Cerebellar cortex (tissue), 1 donor: ENCODE data around the gene AP4B1.
A peak's percentile ranks its signal among the peaks of the same experiment; 100 is the strongest.

ENCODE experiments used
- DNase-seq: peaks from one replicate; pipeline ENCODE4 v3.0.0-alpha.2; 2015; ENCODE audit warnings: low spot score

The AP4B1 gene

GRCh38 chr1:113895098-113895497 is 9.5 kb downstream of the AP4B1 start:
- DNase-seq: peak; percentile 72

DNA sequence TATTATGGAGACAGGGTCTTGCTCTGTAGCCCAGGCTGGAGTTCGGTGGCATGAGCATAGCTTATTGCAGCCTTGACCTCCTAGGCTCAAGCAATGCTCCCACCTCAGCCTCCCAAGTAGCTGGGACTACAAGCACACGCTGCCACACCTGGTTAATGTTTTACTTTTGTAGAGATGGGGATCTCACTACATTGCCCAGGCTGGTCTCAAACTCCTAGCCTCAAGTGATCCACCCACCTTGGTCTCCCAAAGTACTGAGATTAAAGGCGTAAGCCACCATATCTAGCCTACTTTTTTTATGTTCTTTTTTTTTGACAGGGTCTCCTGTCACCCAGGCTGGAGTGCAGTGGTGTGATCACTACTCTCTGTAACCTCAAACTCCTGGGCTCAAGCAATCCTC is 11.3 kb downstream of the AP4B1 start:
- no peak for DNase-seq

DNA sequence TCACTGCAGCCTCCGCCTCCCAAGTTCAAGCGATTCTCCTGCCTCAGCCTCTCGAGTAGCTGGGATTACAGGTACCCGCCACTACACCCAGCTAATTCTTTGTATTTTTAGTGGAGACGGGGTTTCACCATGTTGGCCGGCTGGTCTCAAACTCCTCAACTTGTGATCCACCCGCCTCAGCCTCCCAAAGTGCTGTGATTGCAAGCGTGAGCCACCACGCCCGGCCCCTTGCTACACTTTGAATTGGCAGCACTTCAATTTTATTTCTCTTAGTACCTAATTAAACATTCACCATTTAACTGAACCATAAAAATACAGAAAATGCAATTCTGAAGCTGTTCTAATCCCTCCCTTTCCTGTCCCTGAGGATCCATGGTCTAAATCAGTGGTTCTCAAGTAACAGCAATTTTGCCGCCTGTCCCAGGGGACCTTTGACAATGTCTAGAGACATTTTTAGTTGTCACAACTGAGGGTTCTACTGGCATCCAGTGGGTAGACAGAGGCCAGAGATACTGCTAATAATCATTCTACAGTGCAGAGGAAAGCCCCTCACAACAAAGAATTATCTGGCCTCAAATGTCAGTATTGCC is 12.9 kb downstream of the AP4B1 start:
- DNase-seq: no peak

- no peak for DNase-seq
Observed at GRCh38 chr1:113890816-113891215, 13.8 kb downstream of the AP4B1 start.

DNA sequence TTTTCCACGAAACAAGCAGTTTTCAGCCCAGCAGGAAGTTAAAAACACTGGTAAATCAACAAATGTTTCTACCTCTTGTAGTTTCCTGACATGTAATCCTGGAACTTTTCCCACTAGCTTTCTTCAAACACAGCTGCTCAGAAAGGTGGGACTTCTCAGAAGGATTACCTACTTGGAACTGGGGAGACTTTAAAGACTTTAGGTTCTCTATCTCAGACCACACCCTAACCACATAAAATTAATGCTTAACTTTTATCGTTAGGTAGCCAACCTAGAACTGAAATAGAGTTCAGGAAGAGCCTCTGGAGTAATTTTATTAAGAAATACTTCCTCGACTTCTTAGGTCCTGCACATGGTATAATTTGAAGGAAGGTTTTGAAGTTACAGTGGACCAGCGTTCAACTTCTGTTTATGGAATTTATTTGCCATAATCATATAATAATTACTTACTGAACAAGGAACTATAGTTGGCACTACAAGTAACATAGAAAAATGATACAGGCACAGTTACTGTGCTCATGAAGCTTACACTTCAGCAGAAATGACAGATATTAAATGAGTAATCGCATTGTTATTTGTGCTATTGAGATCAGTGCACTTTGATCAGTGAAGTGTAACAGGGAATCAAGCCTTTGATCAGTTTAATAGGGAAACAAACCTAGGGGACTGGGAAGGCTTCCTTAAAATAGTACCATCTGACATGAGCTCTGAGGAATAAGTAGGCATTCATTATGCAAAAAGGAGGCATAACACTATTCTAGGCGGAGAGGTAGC is 17.0 kb downstream of the AP4B1 start, which contains the start of gene BCL2L15:
BCL2L15 (minus strand) TSS at position 180 of the 774 bp plus-strand sequence. CDS start 206 bp downstream, outside the sequence.
- no peak for DNase-seq

DNA sequence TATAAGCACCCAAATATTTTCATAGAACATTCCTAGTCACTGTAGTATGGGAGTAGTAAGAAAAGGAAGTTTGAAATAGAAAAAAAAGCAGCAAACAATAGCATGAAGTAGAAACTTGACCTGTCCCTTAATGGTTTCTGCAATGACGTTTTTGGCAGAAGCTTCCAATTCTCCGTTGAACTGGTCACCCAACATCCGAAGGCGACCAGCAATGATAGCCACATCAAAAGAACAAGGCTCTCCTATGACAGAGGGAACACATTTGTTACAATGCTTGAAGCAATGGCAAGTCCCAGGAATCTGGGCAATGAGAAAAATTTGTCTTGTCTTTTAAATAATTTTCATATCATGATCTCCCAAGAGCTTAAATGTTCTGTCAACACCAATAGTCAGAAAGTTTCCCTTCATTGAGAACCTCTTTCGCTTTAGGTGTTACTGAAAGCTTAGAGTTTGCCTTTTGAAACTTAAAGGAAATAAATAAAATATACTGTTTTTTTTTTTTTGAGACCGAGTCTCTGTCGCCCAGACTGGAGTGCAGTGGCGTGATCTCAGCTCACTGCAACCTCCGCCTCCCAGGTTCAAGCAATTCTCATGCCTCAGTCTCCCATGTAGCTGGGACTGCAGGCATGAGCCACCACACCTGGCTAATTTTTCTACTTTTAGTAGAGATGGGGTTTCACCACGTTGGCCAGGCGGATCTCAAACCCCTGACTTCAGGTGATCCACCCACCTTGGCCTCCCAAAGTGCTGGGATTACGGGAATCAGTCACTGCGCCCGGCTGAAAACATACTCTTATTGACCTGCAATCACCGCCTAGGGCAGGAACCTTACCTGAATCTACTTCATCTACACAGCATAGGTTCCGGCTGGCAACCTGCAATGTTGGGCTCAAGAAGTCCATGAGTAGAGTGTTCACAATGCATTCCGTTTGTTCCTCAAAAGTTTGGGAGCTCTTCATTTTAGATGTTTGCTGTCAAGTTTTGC is 17.9 kb downstream of the AP4B1 start:
- DNase-seq: no peak

- peak; percentile 91 for DNase-seq
Observed at GRCh38 chr1:113881661-113882060, 22.9 kb downstream of the AP4B1 start.

GRCh38 chr1:113879739-113880038 is 24.9 kb downstream of the AP4B1 start:
- no peak for DNase-seq

- DNase-seq: no peak
Observed at GRCh38 chr1:113876176-113876575, 28.4 kb downstream of the AP4B1 start.

DNA sequence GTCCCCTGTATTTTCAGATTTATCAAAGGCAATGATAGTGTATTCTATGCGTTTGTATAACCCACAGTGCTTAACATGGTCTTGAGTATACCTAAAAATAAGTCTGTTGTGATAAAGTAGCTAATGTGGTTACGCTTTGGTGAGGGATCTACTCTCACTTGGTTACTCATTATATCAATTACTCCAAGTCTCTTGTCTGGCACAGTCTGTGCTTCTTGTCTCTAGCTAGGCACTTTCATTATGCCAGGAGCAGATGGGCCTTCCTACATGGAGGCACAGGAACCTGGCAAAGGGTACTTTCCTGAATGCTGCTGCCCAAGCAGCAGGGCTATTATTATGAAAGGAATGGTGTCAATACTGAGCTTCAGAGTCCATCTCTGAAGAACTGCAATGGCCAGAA is 28.9 kb downstream of the AP4B1 start:
- DNase-seq: peak; percentile 96

DNA sequence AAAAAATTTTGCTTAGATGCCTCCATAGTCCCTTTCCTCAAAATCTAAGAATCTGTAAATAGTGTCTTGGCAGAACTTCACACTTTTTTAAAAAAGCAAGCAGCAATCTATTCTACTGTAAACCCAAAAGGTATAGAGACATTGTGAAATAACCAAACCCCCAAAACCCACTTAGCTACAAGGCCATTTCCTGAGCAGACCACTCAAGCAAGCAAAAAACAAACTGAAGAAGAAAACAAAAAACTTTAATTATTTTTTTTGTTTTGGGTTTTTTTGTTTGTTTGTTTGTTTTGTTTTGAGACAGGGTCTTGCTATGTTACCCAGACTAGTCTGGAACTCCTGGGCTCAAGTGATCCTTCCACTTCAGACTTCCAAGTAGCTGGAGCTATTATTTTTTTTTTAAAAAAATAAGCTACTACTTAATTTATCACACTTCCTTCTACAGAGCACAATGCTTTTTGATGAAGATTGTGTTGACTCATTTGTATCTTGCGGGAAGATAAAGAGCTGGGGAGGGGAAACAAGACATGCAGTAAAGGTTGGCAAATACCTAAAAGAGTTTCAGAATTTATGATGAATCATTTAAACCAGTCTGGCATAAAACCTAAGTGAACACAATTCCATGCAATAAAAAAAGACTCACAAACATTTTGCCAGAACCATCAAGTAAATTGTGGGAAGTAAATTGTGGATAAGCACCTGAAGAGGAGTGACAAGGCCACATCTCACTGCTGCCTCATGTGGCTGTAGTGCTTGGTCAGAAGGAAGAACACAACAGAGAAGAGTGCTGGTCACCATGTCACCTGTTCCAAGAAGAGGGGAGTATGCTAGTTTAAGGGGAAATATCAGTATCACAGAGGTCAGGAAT is 30.4 kb downstream of the AP4B1 start:
- peak; percentile 39 for DNase-seq

DNA sequence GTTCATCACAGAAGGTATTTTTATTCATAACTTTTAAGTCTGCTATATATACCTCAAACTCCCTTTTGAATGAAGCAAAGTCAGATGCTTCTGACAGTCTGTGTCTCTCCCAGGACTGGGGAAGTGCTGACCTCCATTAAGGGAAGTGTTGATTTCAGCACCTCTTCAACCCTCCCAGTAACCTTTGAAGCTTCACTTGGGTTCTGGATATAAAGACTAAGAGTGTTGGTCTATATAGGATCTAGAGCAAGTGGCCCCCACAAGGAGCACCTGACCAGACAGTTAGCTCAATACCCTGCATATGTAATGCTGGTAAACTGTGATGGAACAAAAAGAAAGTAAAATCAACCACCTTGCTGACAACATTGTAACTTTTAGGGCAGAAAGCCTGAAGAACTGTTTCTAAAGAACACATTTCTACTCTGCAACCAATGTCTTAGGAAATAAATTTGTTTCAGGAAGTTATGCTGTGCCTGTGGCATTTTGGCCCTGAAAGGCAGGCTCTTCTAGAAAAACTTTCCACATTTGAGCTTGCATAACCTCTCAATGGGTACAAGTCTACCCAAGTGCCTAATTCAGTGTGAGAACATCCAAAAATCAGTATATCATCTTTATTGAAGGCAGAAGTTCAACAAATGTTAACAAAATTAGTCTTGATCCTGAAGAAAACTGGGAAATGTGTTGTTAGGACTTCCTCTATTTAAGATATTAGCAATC is 32.2 kb downstream of the AP4B1 start:
- DNase-seq: no peak

DNA sequence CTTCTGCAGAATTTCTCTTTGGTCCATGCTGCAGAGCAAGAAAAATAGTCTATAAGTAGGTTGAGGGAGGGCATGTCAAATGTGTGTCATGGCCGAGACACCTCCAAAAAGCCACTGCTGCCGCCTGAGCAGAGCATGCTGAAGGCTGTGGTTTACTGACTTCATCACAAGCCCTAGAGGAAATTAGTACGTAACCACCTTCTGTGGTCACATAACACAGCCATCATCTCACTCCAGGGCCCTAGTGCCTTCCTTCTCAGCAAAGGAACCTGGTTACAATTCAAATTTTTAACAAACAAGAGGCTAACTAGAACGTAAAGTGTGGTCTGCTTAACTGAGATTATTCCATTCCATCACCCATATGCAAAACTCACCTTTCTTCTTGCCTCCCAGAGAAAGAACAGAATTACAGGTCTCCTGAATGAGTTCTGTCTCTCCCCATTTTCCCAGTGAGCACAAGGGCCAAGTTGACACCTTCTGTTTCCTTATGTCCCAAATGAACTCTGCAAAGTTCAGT is 32.9 kb downstream of the AP4B1 start, which contains the start of gene PTPN22:
PTPN22 (minus strand) TSS at position 116 of the 517 bp plus-strand sequence.
- DNase-seq: no peak

GRCh38 chr1:113870778-113871177 is 33.8 kb downstream of the AP4B1 start:
- DNase-seq: no peak

DNA sequence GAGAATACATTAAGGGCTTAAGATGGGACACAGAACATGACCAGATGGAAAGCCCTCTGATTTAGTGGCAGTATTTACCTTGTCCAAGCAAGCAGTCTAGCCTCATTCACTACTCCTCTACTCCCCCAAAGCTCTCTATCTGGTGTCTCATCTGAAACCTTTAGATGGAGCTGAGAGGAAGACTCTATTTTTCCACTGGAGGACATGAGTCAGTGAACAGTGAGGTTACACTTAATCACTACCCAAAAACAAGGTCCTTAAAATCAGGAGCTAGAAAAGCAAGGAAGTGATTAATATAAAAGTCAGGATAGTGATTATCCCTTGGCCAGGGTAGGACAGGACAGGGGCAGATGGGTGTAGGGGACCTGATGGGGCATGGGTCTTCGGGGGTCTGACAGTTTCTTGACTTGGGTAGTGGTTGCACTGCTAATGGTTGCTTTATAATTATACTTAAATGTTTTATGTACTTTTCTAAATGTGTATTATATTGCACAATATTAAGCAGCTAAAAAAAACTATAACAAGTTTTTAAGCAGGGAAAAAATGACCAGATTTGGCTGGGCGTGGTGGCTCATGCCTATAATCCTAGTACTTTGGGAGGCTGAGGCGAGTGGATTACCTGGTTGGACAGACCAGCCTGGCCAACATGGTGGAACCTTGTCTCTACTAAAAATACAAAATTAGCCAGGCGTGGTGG is 36.1 kb downstream of the AP4B1 start:
- no peak for DNase-seq

- no peak for DNase-seq
Observed at GRCh38 chr1:113861641-113862040, 43.0 kb downstream of the AP4B1 start.

DNA sequence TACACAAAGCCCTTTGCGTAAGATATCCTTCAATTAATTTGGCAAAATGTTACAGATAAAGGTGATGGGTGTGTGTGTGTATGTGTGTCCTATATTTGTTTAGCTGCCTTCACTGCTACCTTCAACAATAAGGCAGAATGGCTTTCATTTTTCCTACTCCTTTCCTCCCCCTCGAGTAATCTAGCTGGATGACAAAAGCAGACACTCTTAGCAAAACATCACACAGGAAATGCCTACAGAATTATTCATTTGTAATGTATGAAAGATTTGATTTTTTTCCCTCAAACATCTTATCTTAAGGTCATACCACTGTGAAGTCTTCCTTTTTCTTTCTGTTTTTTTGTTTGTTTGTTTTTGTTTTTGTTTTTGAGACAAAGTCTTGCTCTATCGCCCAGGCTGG is 43.7 kb downstream of the AP4B1 start:
- DNase-seq: no peak

DNA sequence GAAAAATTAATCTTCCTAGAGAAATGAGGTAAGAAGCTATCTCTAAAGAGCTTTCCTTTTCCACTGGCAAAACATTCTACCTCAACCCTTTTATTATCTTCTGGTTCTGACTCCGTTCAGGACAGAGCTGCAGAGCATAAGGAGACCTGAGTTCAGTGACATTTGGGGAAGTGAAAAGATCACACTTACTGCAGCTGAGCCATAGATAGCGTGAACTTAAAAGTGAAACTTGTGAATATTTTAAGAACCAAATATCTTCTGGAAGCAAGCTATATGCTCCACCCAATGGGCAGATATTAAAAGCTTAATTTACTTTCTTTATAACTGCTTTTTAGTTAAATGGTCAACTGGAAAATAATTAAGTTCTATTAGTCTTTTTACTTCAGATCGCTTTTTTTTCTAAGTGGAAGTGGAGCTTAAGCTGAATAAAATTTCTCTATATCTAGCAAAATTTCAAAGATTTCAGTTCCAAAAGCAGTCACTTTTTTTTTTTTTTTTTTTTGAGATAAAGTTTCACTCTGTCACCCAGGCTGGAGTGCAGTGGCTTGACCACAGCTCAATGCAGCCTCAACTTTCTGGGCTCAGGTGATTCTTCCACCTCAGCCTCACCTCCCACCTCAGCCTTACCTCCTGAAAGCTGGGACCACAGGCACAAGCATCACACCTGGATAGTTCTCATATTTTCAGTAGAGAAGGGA is 45.0 kb downstream of the AP4B1 start:
- no peak for DNase-seq

- no peak for DNase-seq
Observed at GRCh38 chr1:113858982-113859381, 45.6 kb downstream of the AP4B1 start.
